Adrenal gland (tissue), 12 donors: Measurements from ENCODE around the gene CYP2A7. TPM values are rescaled to one million over a fixed set of nuclear protein-coding genes. Genes with fewer than 3 reads are reported as not detected.
A peak's percentile ranks its signal among the peaks of the same experiment; 100 is the strongest.
"Not testable (repeated sequence)": the region's sequence is repeated elsewhere in the genome, so short reads cannot be mapped to it uniquely, and the experiment has no call there.

Experiments used
- DNase-seq, 7 donors: peaks; one replicate each; pipeline ENCODE4 v3.0.0-alpha.2; 2019 to 2020
- H3K27ac ChIP-seq, 5 donors: fragments of 200-600 bp; sonication (generic) in 4 of 5; 1 replicate in 3 of 5; 2 replicates in 2 of 5; pipeline versions ENCODE4 v1.5.1 to v1.8.0; 2016 to 2020; ENCODE audit warnings: mild to moderate bottlenecking in 1 of 5
- H3K27me3 ChIP-seq: fragments of 200-600 bp; 2 replicates; pipeline ENCODE4 v1.8.0; 2021
- H3K36me3 ChIP-seq, 2 donors: fragments of 200-600 bp; replicated peaks in 1 of 2; 1 replicate in 1 of 2; 2 replicates in 1 of 2; pipeline versions ENCODE4 v1.5.1 to v1.8.0; 2018 to 2022
- H3K4me1 ChIP-seq, 2 donors: fragments of 200-600 bp; replicated peaks in 1 of 2; 1 replicate in 1 of 2; 2 replicates in 1 of 2; pipeline versions ENCODE4 v1.5.1 to v1.8.0; 2018 to 2021
- H3K4me3 ChIP-seq, 4 donors: fragments of 200-600 bp; sonication (generic) in 3 of 4; one replicate each; pipeline ENCODE4 v1.5.1; 2016 to 2018
- H3K9me3 ChIP-seq, 3 donors: fragments of 200-600 bp; sonication (generic) in 1 of 3; replicated peaks in 1 of 3; 1 replicate in 2 of 3; 2 replicates in 1 of 3; pipeline versions ENCODE4 v1.5.1 to v1.8.0; 2016 to 2021
- CTCF ChIP-seq, 6 experiments: fragments of 450-650 bp in 4 of 6; fragments of 200-600 bp in 2 of 6; sonication (generic) in 1 of 6; IDR thresholded peaks; 1 replicate in 5 of 6; 2 replicates in 1 of 6; pipeline versions ENCODE4 v1.5.1 to v1.8.0; 2016 to 2021; ENCODE audit warnings: antibody characterized with exemption in 6 of 6, mild to moderate bottlenecking in 2 of 6, moderate library complexity in 1 of 6
- POLR2A ChIP-seq, 2 donors: fragments of 450-650 bp; IDR thresholded peaks; one replicate each; pipeline ENCODE4 v1.6.1; 2017; ENCODE audit warnings: antibody characterized with exemption in 2 of 2, mild to moderate bottlenecking in 2 of 2, moderate library complexity in 1 of 2
- WGBS, 4 donors: extraction: QIAGEN DNeasy Blood & Tissue Kit in 2 of 4; methylation state at CpG; one replicate each; pipeline versions ENCODE4 v1.1.5 to v1.1.7; 2013 to 2017; 5-methylcytosine and 5-hydroxymethylcytosine counted together
- intact Hi-C, 2 donors: fragments of 100-400 bp; cut with DNase I; formaldehyde crosslinking; loops; one replicate each; pipeline versions ENCODE4 v1.14.1 to v1.15.0; 2022 to 2023
- polyA plus RNA-seq, 3 donors: library from polyadenylated mRNA; stranded (reverse); fragments of 200-250 nt in 2 of 3; fragments of 350-450 nt in 1 of 3; fragmentation: Illumina TruSeq in 1 of 3; extraction: RNeasy Lipid Tissue Mini Kit (QIAGEN cat#74804) in 1 of 3; gene quantifications; one replicate each; pipeline ENCODE4 v1.2.3, GENCODE V29; 2013 to 2014
- total RNA-seq, 9 donors: library from RNA; depleted of rRNA in 4 of 9; stranded (reverse); fragments of >200 nt in 4 of 9; fragments of 120-200 nt in 1 of 9; fragmentation: NEBNext Ultra II Directional in 1 of 9; extraction: Animal tissue kit (Norgen Biotek cat#: 25700) in 1 of 9; gene quantifications; one replicate each; pipeline versions ENCODE4 v1.1.0 to v1.2.4, GENCODE V29; 2013 to 2023
- donor health status: healthy with polysubstance abuse.
- donor health status: Bipolar disorder and iron deficiency.
- donor health status: DM: yes; HTN: yes; CAD: no.
- donor health status: DM: no; HTN: no; CAD: no.
- donor health status: DM: no; HTN: no; CAD: no.
- donor health status: DM: yes; HTN: yes; CAD: no.

CYP2A7 gene
- total and polyA plus RNA-seq, 12 donors, result not detected

GRCh38 chr19:40827386-40828247, 54.4 kb downstream of the CYP2A7 start:
- WGBS, 4 donors, result 93 to 97% (median 97%) methylated on average over 21 to 22 of the region's 22 CpGs
- no peaks in the 10 kb centered on the region for H3K36me3 ChIP-seq
- TF ChIP-seq POLR2A (IDR thresholded peaks at IDR 0.05), result no peak
- TF ChIP-seq CTCF (IDR thresholded peaks at IDR 0.05), result no peak
- DNase-seq, result peak in 2 of 7 donors; percentile 16 to 44
- intact Hi-C loops, result no loop called here
- no peak overlapping the region for H3K4me3 ChIP-seq
- no peaks in the 10 kb centered on the region for H3K9me3 ChIP-seq
- no peaks in the 10 kb centered on the region for H3K27me3 ChIP-seq
- no peak overlapping the region for H3K27ac ChIP-seq
- H3K4me1 ChIP-seq, result peaks cover 15% of the 10 kb centered on the region in 2 donors

GRCh38 chr19:40826699-40827385, 55.2 kb downstream of the CYP2A7 start:
- H3K9me3 ChIP-seq, H3K27me3 ChIP-seq, H3K36me3 ChIP-seq, H3K27ac ChIP-seq, intact Hi-C loops, H3K4me3 ChIP-seq: not testable (repeated sequence)
- peaks cover 21% of the 10 kb centered on the region in 2 donors for H3K4me1 ChIP-seq
- peak in 2 of 7 donors; percentile 20 to 49 for DNase-seq
- WGBS, 4 donors, result 79 to 91% (median 87%) methylated on average over 29 of the region's 29 CpGs

- H3K4me1 ChIP-seq, result peaks cover 21% of the 10 kb centered on the region in 2 donors
- H3K27ac ChIP-seq, H3K9me3 ChIP-seq, intact Hi-C loops, H3K27me3 ChIP-seq, H3K36me3 ChIP-seq, H3K4me3 ChIP-seq: not testable (repeated sequence)
- peak in 1 of 7 donors; percentile 19 for DNase-seq
- 87 to 98% (median 95%) methylated on average over 5 to 8 of the region's 14 CpGs for WGBS, 4 donors
These were observed 55.7 kb downstream of the CYP2A7 start for GRCh38 chr19:40826312-40826698.

GRCh38 chr19:40825460-40826095, 56.5 kb downstream of the CYP2A7 start:
- H3K9me3 ChIP-seq, H3K27ac ChIP-seq, H3K36me3 ChIP-seq, H3K4me3 ChIP-seq, H3K27me3 ChIP-seq, intact Hi-C loops: not testable (repeated sequence)
- WGBS, 4 donors, result 91 to 100% (median 98%) methylated on average over 3 to 5 of the region's 6 CpGs; no CpG with 5 or more reads in 1 of the 4 donors
- peak in 2 of 7 donors; percentile 17 to 44 for DNase-seq
- H3K4me1 ChIP-seq, result peaks cover 21% of the 10 kb centered on the region in 2 donors

Other genes starting within 250 kb of the CYP2A7 start
- 10 to 100 TPM in 7 of 9 donors, 1 to 10 TPM in 2; 5.9 to 53.5 (median 30.2) TPM for gene NUMBL, start 191.6 kb downstream of the CYP2A7 start, total RNA-seq
- gene NUMBL, start 191.6 kb downstream of the CYP2A7 start, polyA plus RNA-seq, result 10 to 100 TPM in 2 of 3 donors, 1 to 10 TPM in 1; 3.2 to 60.6 (median 29.7) TPM
- 10 to 100 TPM; 21.6 to 80.4 (median 49.5) TPM for gene COQ8B, start 165.3 kb downstream of the CYP2A7 start, total RNA-seq
- 10 to 100 TPM; 13.7 to 69.3 (median 36.9) TPM for gene COQ8B, start 165.3 kb downstream of the CYP2A7 start, polyA plus RNA-seq
- 10 to 100 TPM; 10.9 to 36.1 (median 21.3) TPM for gene ITPKC, start 165.1 kb downstream of the CYP2A7 start, total RNA-seq
- 10 to 100 TPM in 2 of 3 donors, 1 to 10 TPM in 1; 7.8 to 27.6 (median 24.9) TPM for gene ITPKC, start 165.1 kb downstream of the CYP2A7 start, polyA plus RNA-seq
- 10 to 100 TPM in 5 of 9 donors, 1 to 10 TPM in 4; 2.2 to 17.5 (median 12.0) TPM for gene ACTMAP, start 131.8 kb downstream of the CYP2A7 start, total RNA-seq
- 10 to 100 TPM in 2 of 3 donors, 1 to 10 TPM in 1; 7.9 to 28.0 (median 18.6) TPM for gene ACTMAP, start 131.8 kb downstream of the CYP2A7 start, polyA plus RNA-seq
- gene SNRPA, start 131.0 kb downstream of the CYP2A7 start, total RNA-seq, result 10 to 100 TPM; 18.5 to 91.3 (median 56.1) TPM
- gene SNRPA, start 131.0 kb downstream of the CYP2A7 start, polyA plus RNA-seq, result 100 to 1,000 TPM in 2 of 3 donors, 10 to 100 TPM in 1; 92.1 to 176 (median 164) TPM
- gene MIA, start 106.7 kb downstream of the CYP2A7 start, total RNA-seq, result 1 to 10 TPM in 3 of 9 donors, under 1 TPM in 1, not detected in 5; 0.74 to 9.2 (median 1.2) TPM
- 1 to 10 TPM in 2 of 3 donors, not detected in 1; 8.3 to 8.7 TPM for gene MIA, start 106.7 kb downstream of the CYP2A7 start, polyA plus RNA-seq
- gene RAB4B, start 104.0 kb downstream of the CYP2A7 start, total RNA-seq, result 100 to 1,000 TPM in 1 of 9 donors, 10 to 100 TPM in 8; 41.4 to 105 (median 66.4) TPM
- 100 to 1,000 TPM in 1 of 3 donors, 10 to 100 TPM in 2; 25.8 to 135 (median 97.5) TPM for gene RAB4B, start 104.0 kb downstream of the CYP2A7 start, polyA plus RNA-seq
- gene EGLN2, start 83.0 kb downstream of the CYP2A7 start, total RNA-seq, result 100 to 1,000 TPM in 6 of 9 donors, 10 to 100 TPM in 3; 79.2 to 169 (median 106) TPM
- gene EGLN2, start 83.0 kb downstream of the CYP2A7 start, polyA plus RNA-seq, result 100 to 1,000 TPM in 1 of 3 donors, 10 to 100 TPM in 2; 53.1 to 122 (median 98.7) TPM
- 1 to 10 TPM in 3 of 9 donors, under 1 TPM in 5, not detected in 1; 0.11 to 2.1 (median 0.70) TPM for gene CYP2A6, start 31.8 kb downstream of the CYP2A7 start, total RNA-seq
- 1 to 10 TPM in 1 of 3 donors, under 1 TPM in 2; 0.51 to 1.7 (median 0.57) TPM for gene CYP2A6, start 31.8 kb downstream of the CYP2A7 start, polyA plus RNA-seq
- under 1 TPM in 2 of 9 donors, not detected in 7; 0.15 to 0.32 TPM for gene CYP2B6, start 109.1 kb upstream of the CYP2A7 start, total RNA-seq
- under 1 TPM in 1 of 3 donors, not detected in 2; 0.22 TPM for gene CYP2B6, start 109.1 kb upstream of the CYP2A7 start, polyA plus RNA-seq
- gene CYP2A13, start 206.2 kb upstream of the CYP2A7 start, total RNA-seq, result not detected
- gene CYP2A13, start 206.2 kb upstream of the CYP2A7 start, polyA plus RNA-seq, result not detected
- gene CYP2F1, start 232.2 kb upstream of the CYP2A7 start, total RNA-seq, result not detected
- gene CYP2F1, start 232.2 kb upstream of the CYP2A7 start, polyA plus RNA-seq, result not detected